Ammon's horn (tissue), 1 donor: Measurements from ENCODE around the gene CRIP1.

Source experiments
- DNase-seq: peaks from one replicate; pipeline ENCODE4 v3.0.0-alpha.2; 2016; ENCODE audit warnings: low spot score

CRIP1 gene

GRCh38 chr14:105470350-105471296, 16.1 kb upstream of the CRIP1 start:
- DNase-seq = no peak

- no peak for DNase-seq
Observed at GRCh38 chr14:105471297-105471821, 15.3 kb upstream of the CRIP1 start.

GRCh38 chr14:105471823-105472485, 14.7 kb upstream of the CRIP1 start:
- no peak for DNase-seq

- no peak for DNase-seq
Observed at GRCh38 chr14:105472486-105472991, 14.1 kb upstream of the CRIP1 start.

GRCh38 chr14:105473033-105473676, 13.5 kb upstream of the CRIP1 start:
- DNase-seq = no peak

GRCh38 chr14:105473677-105474482, 12.8 kb upstream of the CRIP1 start:
- DNase-seq = no peak

GRCh38 chr14:105474483-105475268, 12.0 kb upstream of the CRIP1 start, which contains the start of gene CRIP2:
Gene CRIP2 (plus strand): TSS chr14:105474821. CDS start chr14:105474863, 42 bp downstream.
- no peak for DNase-seq

GRCh38 chr14:105475269-105476096, 11.2 kb upstream of the CRIP1 start:
- no peak for DNase-seq

- DNase-seq = peak; percentile 88
Observed at GRCh38 chr14:105476097-105476830, 10.4 kb upstream of the CRIP1 start.

- no peak for DNase-seq
Observed at GRCh38 chr14:105476831-105477659, 9.6 kb upstream of the CRIP1 start.

GRCh38 chr14:105477660-105478397, 8.9 kb upstream of the CRIP1 start:
- DNase-seq = no peak

- no peak for DNase-seq
Observed at GRCh38 chr14:105478398-105479251, 8.1 kb upstream of the CRIP1 start.

- no peak for DNase-seq
Observed at GRCh38 chr14:105479431-105480158, 7.1 kb upstream of the CRIP1 start.

GRCh38 chr14:105480199-105480746, 6.4 kb upstream of the CRIP1 start:
- DNase-seq = no peak
